Measurements from ENCODE around the gene CDON.

DNA sequence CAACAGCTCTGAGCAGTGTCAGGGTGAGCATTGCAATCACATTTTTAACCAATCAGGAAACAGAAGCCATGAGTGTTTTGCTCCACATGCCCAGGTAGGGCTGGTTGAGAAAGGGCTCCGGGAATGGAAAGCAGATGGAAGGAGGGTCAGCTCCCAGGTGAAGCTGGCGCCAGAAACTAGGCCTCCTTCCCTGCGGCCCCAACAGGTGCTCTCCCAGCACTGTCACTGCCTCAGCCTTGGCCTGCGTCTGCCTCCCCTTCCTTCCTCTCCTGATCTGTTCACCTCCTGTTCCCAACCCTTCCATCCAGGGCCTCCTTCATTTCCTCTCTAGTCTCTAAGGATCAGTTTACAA lies 121.4 kb downstream of the CDON start:
- TF ChIP-seq CTCF (IDR thresholded peaks at IDR 0.05): no peak
- no peak for TF ChIP-seq POLR2A (IDR thresholded peaks at IDR 0.05)
